ENCODE measurements around the gene ELF3.
A peak's percentile ranks its signal among the peaks of the same experiment; 100 is the strongest.
"Not testable (repeated sequence)": the region's sequence is repeated elsewhere in the genome, so short reads cannot be mapped to it uniquely, and the experiment has no call there.

ELF3 gene

GRCh38 chr1:202034683-202035462, 24.5 kb downstream of the ELF3 start:
- peak; percentile 74 for DNase-seq (ENCODE audit: low spot score)

DNA sequence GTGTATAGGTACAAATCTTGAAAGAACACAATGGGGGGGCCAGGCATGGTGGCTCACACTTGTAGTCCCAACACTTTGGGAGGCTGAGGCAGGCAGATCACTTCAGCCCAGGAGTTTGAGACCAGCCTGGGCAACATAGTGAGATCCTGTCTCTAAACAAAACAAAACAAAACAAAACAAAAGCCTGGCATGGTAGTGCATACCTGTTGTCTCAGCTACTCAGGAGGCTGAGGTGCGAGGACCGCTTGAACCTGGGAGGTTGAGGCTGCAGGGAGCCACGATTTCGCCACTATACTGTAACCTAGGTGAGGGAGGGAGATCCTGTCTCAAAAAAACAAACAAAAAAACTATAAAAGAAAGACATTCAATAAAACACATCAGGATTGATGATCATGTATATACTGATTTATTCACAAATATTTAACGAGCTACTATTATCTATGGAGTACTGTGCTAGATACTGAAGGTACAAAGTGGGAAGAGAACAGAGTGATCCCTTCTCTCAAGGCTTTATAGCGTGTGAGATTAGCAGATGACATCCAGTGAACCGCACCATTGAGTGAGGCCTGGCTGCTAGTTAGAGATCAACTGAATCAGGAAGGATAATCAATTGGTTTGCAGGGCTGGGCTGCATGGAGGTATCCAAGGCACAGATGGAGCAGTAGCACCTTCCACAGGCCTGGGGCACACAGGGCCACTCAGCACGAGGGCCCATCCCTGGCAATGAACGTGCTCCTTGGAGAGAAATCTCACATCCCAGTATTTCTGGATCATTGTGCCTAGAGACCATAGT, 26.4 kb downstream of the ELF3 start:
- DNase-seq (ENCODE audit: low spot score), result no peak

GRCh38 chr1:202037706-202038296, 27.4 kb downstream of the ELF3 start:
- no peak for DNase-seq (ENCODE audit: low spot score)

- no peak for DNase-seq (ENCODE audit: low spot score)
Measured at GRCh38 chr1:202038688-202039346, 28.4 kb downstream of the ELF3 start.

- no peak for DNase-seq (ENCODE audit: low spot score)
Measured at GRCh38 chr1:202045705-202046104, 35.3 kb downstream of the ELF3 start.

DNA sequence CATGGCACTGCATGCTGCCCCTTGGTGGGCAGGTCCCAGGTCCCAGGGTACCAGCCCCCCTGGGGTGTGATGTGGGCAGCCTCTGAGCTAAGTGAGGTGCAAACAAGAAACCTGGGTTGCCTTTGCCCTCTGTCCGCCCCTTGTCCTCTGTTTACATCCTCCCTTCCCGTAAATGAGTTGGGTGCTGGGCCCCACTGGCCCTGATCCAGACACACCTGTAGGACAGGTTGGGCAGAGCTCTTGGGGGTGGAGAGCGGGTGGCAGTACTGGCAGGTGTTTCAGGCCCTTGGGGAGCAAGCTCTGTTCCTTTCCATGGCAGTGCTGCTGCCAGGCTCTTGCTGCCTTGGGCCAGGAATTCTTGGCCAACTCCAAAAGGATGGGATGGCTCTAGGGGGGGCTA, 35.8 kb downstream of the ELF3 start:
- DNase-seq (ENCODE audit: low spot score), result peak; percentile 55

- DNase-seq (ENCODE audit: low spot score), result no peak
Measured at GRCh38 chr1:202046748-202047708, 36.6 kb downstream of the ELF3 start.

- DNase-seq (ENCODE audit: low spot score), result no peak
Measured at GRCh38 chr1:202047977-202048376, 37.6 kb downstream of the ELF3 start.

DNA sequence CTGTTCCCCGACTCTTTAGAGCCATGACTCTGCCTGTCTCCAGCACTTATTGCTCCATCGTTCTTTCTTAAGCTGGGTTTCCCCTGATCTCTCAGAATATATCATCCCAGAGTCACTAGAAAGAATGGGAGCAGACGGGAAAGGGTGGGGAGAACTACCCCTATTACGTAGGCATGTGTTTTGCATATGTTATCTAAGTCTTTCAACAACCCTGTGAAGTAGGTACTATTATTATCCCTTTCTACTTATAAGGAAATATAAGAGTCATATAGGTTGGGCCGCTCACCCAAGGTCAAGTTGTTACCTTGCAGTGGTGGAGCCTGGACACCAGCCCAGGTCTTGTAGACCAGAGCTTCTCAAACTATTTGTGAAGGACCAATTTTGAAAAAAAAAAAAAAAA, 38.7 kb downstream of the ELF3 start:
- DNase-seq (ENCODE audit: low spot score), result no peak

- DNase-seq (ENCODE audit: low spot score), result no peak
Measured at GRCh38 chr1:202054094-202054493, 43.7 kb downstream of the ELF3 start.

DNA sequence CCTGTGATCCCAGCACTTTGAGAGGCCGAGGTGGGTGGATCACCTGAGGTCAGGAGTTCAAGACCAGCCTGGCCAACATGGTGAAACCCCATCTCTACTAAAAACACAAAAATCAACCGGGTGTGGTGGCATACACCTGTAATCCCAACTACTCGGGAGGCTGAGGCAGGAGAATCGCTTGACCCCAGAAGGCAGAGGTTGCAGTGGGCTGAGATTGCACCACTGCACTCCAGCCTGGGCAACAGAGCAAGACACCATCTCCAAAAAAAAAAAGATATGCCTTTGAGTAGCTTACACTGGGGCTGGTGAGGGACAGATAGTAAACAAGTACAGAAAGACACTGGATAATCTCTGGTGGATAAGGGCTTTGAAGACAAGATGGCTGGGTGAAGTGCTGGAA, 44.3 kb downstream of the ELF3 start:
- not testable (repeated sequence) for DNase-seq (ENCODE audit: low spot score)

DNA sequence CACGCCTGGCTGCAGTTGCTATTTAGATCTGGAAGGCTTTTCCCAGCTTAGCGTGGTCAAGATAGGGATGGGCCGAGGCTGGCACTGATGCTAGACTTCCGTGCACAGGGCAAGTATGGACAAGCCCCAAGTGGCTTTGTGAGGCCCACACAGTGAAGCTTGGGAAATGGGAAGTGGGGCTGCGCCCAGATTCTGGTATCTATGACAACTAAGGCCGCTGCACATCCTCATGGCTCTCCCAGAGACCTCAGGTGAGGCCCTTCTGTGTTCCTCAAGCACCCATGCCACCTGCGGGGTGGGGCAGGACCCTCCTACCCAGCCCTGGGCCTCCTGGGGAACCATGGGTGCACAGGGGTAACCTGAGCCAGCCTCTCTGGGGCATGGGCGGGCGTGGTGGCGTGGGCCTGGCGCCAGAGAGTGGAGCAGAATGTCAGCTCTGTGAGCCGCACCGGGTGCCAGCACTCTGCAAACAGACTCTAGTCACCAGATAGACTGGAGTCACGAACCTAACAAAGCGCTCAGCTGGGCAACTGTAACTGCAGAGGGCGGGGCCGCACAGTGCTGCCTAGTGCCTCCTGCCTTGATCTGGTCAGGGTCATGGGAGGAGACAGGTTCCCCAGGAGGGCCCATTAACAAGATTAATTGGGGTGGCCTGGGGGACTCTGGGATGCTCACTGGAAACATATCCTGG, 46.4 kb downstream of the ELF3 start:
- peak; percentile 61 for DNase-seq (ENCODE audit: low spot score)

DNA sequence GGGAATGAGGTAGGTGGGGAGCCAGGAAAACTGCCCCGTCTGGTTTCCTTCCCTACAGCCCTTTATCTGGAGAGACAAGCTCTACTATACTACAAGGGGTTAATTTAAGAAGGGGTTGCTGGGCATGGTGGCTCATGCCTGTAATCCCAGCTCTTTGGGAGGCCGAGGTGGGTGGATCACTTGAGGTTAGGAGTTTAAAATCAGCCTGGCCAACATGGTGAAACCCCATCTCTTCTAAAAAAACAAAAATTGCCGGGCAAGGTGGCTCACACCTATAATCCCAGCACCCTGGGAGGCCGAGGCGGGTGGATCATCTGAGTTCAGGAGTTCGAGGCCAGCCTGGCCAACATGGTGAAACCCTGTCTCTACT, 46.9 kb downstream of the ELF3 start:
- not testable (repeated sequence) for DNase-seq (ENCODE audit: low spot score)

DNA sequence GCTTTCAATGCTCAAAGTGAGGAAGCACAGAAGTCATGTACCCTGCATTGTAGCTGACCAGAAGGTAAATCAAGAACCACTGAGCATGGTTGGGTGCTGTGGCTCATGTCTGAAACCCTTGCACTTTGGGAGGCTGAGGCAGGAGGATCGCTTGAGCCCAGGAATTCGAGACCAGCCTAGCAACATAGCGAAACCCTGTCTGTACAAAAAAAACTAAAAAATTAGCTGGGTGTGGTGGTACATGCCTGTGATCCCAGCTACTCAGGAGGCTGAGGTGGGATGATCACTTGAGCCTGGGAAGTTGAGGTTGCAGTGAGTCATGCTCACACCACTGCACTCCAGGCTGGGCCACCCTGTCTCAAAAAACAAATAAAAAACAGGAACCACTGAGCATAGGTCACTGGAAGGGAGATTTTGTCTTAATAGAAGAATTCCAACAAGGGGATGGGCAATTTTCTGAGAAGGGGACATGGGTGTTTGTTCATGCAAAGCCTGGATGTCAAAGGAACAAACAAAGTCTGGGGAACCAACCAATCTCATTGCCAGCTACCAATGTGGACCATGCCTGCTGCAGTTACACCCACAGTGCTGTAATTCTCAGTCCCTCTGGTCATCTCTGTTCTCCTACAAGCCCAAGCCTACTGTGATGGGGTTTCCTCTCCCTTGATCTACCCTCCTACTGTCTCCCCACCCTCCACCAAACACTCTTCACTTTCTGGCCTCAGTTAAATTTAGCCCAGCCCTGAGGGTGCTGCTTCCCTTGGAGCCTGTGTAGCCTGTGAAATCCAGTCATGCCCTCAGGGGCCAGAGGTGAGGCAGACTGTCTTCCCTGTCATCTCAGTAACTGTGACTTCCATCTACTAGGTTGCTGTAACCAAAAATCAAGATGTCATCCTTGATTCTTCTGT, 47.9 kb downstream of the ELF3 start:
- no peak for DNase-seq (ENCODE audit: low spot score)

DNA sequence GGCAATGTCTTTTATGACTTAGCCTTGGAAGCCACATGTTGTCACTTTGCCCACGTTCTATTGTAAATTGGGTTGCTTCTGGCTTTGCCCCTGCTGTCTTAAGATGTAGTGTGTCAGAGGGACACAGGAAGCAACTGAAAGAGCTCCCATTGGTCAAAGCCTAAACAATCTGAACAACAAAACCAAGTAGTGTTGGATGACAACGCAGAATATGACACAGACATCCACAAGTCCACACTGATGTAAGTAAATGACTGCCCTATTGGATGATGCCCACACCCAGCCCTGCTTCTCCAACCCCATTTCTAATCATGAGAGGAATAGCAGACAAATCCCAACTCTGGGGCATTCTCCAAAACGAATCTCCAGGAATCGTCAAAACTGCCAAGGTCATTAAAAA, 50.7 kb downstream of the ELF3 start:
- no peak for DNase-seq (ENCODE audit: low spot score)

- DNase-seq (ENCODE audit: low spot score), result not testable (repeated sequence)
Measured at GRCh38 chr1:202061787-202062186, 51.4 kb downstream of the ELF3 start.

GRCh38 chr1:202062636-202063035, 52.2 kb downstream of the ELF3 start:
- not testable (repeated sequence) for DNase-seq (ENCODE audit: low spot score)

DNA sequence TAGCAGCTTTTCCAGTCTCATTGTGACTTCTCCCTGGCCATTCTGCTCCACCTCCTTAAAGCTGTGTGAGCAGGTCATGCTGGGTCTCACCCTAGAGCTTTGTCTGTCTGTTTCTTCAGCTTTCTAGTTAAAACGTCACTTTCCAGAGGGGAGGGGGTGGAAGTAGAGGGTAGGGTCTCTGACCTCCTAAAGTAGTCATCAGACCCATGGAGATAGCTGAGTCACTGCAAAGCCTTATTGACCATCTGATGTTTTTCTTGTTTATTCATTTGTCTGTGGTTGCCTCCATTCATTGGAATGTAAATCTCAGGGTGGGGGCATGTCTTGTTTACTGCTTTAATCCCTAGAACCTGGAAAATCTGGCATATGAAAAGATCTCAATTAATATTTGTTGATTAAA, 52.7 kb downstream of the ELF3 start:
- DNase-seq (ENCODE audit: low spot score), result peak; percentile 82

DNA sequence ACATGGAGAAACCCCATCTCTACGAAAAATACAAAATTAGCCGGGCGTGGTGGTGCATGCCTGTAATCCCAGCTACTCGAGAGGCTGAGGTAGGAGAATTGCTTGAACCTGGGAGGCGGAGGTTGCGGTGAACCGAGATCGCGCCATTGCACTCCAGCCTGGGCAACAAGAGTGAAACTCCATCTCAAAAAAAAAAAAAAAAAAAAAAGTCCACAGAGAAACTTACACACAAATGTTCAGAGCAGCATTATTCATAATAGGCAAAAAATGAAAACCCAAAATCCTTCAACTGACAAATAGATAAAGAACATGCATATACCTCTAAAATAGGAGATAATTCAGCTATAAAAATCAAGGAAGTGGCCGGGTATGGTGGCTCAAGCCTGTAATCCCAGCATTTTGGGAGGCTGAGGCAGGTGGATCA, 54.5 kb downstream of the ELF3 start:
- DNase-seq (ENCODE audit: low spot score), result not testable (repeated sequence)
